HG03469 (cell line): ENCODE results near the gene SLC6A19.
"Not testable (repeated sequence)": the region's sequence is repeated elsewhere in the genome, so short reads cannot be mapped to it uniquely, and the experiment has no call there.

Experiments used
- ATAC-seq: cut with Tn5 transposase; IDR thresholded peaks from one replicate; pipeline ENCODE4 v1.9.1; 2021; ENCODE audit warnings: mild to moderate bottlenecking, moderate library complexity, moderate number of reproducible peaks; ENCODE audit not compliant: unreplicated experiment

SLC6A19 gene

DNA sequence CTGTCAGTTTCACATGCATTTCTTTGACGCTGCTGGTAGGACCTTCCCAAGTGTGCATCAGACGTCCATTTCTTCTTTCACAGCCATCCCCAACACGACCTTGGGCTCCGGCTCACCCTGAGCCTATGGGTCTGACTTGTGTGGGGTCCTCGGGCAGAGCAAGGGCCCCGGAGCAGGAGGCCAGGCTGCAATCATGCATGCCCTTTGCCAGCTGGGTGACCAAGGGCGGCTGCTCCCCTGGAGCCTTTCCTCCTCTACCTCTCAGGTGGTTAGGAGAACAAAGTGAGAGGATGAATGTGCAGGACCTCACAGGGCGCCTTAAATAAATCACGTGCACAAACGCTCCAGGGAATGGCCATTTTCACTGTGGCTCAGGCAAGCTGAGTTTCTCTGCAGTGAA lies 60.2 kb downstream of the SLC6A19 start:
- ATAC-seq: no peak

DNA sequence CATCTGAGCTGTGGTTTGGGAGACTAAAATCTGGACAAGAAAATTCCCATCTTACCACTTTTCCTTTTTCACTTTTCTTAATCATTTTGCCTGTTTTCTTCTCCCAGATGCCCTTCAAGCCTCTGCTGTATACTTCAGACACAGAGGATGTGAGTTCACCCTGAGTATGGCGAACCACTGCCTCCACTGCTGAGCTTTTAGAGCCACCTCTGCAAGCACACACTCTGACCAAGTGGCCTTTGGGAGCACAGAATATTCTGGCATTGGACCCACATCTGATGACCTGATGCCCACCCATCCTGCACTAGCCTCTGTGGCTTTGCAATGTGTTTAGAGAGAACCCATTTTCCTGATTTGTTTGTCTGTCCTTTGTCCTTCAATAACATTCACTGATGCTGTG lies 61.0 kb downstream of the SLC6A19 start:
- no peak for ATAC-seq

DNA sequence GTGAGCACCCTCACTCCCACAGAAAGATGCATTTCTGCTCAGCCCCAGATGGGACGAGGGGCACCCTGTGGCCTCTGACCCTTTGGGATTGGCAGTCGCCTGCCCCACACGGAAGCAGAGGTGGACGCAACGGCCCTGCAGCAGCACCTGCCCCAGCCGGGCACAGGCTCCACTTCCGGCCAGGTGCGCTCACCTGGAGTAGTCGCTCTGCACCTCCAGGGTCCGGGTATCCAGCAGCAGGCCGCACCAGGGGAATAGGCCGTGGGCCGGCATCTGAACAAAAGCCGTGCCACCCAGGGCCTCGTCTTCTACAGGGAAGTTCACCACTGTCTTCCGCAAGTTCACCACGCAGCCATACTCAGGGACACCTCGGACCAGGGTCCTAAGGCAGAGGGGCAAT lies 62.8 kb downstream of the SLC6A19 start:
- no peak for ATAC-seq

DNA sequence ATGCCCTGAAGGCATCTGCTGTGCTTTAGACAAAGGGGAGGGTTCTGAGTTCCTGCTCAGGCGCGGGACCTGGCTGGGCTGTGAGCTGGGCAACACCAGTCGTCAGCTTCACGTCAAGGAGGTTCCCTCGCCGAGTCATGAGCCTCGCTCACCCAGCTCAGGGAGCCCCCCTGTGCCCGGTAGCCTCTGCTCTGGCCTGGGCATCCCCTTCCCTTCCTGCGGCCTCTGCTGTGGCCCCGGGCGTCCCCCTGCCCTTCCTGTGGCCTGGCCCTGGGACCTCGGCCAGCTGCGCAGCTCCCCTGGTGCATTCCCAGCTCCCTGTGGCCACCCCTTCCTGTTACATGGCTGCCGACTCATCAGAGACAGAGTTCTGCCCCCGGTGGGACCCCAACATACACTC lies 63.6 kb downstream of the SLC6A19 start:
- ATAC-seq: no peak

DNA sequence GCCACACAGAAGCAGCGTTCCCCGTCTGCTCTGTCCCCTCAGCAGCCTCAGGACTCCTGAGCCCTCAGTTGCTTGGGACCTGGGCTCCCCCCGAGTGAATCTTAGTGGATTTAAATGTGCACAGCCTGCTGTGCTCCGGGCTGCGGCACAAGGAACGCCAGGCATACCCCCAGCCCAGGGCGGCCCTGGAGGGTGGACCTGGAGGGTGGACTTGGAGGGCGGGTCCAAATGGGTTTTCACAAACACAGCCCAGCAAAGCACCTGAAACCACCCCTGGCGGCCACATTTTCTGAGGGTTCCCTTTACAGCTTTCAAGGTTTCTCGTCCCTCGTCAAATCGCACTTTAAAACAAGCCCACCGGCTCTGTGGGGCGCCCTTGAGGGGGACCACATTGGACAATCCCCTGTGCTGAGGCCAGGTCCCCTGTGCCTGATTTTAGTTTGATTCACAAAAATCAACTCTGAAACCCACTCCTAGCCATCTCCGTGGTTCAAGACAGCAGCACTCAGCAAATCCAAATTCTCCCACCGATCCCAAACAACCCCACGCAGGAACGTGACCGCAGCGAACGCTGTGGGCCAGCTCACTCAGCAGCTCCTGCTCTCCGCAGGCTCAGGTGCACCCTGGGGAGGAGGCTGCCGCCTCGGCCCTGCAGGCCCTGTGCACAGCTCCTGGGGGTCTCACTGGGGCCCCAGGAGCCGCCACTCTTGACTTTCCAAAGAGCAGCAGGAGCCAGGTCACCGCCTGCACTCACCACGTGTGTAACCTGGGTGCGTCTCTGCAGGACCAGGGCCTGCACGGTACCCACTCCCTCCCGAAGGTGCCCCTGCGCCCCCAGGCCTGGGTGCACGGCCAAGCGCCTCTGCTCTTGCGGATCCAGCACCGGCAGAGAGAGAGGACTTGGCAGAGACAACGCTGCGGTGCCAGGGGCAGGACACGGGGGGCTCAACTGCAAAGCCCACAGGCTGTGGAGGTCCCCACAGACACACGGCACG lies 64.4 kb downstream of the SLC6A19 start:
- ATAC-seq: no peak

DNA sequence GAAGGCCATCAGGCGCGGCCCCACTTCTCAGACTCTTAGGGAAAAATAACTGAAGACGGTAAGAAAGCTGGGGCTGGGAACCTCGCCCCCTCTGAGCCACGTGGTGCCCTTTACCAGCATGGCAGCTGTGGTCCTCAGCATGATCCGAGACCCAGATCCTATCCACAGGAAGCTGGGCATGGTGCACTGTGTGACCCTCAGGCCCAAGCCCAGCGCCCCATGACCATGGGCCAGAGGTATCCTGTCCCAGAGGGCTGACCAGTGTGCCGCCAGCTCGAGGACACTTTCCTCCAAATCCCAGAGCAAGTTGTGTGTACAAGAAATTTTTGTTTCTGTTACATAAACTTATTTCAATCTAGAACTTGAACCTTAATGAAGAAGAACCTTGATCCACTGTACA lies 65.4 kb downstream of the SLC6A19 start:
- ATAC-seq: no peak

DNA sequence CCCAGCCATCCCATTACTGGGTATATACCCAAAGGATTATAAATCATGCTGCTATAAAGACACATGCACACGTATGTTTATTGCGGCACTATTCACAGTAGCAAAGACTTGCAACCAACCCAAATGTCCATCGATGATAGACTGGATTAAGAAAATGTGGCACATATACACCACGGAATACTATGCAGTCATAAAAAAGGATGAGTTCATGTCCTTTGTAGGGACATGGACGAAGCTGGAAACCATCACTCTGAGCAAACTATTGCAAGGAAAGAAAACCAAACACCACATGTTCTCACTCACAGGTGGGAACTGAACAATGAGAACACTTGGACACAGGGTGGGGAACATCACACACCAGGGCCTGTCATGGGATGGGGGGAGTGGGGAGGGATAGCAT lies 66.1 kb downstream of the SLC6A19 start:
- not testable (repeated sequence) for ATAC-seq

DNA sequence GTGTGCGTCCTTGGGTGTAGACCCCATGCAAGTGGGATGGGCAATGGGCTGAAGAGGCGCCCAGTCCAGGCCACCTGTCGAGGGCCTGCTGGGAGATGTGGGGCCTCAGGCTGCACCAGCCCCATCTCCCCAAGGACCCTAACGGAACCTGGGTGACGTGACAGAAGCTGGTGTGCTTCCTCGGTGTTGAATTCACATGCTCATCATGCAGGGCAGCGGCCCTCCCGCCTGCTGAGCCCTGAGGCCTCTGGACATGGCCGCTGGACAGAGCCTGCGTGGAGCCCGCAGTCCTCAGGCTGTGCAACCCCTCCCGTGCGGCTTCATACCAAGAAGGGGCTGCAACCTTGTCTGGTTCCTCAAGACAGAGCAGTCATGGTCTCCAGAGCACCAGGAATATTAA lies 66.7 kb downstream of the SLC6A19 start:
- no peak for ATAC-seq

DNA sequence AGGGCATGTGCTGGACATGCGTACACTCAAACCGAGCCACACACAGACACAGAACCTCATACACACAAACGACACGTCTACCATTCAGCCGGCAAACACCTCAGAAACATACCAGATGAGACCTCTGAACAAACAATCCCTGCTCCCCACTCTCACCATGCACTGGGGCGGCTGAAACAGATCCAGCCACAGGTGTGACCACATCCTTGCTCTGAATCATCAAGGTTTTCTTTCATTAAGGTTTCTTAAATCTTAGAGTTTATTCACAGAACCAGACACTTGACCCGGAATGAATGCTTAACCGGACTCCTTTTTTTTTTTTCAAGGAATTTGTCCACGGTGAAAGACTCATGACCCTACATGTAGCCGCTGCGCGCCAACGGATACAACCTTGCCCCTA lies 67.3 kb downstream of the SLC6A19 start:
- ATAC-seq: no peak

DNA sequence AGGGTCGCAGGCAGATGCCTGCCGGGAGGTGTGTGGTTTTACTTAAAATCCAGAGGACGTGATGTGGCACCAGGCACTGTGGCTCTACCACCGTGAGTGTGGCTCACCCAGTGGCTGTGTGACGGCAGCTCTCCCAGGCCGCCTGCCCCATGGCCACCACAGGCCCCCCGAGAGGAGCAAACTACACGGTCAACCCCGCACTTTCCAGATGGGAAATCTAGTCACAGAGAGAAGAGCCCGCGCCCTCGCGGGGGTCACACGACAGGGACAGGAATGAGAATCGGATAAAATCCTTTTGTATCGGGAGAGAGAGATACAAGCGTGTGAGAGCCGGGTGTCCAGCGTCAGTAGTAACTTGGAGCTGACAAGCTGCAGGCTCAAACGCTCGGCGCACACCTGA lies 69.0 kb downstream of the SLC6A19 start:
- no peak for ATAC-seq

DNA sequence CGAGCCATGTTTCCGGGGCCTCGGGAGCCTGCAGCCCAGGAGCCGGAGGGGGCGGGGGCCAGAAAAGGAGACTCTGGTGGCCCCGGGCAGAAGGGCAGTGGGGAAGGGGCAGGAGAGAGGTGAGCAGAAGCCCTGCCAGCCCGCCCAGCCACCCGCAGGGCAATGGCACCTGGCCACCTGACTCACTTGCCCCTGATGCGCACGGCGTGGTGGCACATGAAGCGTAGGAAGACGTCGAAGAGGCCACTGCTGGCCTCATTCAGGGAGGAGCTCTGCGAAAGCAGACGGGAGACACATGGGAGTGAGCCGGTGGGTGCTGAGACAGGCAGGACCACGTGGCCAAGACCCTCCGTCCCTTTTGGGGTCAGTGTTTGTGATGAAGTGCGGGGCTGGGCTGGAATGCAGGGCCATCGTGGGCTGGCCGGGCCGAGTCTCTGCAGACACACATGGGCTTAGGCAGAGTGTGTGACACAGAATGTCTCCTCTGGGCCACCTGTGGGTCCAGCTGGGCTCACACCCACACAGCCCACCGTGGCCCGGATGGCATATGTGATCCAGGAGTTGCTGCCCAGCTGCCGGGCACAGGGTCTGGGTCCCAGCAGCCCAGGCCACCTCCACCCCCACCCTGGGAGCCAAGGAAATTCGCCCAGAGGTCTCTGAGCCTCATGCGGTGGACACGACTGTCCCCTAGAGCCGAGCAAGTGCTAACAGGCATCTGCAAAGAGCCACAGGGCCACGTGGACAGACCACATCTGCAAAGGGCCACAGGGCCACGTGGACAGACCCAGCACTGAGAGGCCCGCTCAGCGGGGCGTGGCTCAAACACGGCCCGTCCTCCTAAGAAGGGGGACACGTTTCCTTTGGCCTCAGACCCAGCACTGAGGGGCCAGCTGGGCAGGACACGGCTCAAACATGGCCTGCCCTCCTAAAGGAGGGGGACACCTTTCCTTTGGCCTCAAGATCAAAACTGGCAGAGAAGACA lies 69.8 kb downstream of the SLC6A19 start:
- no peak for ATAC-seq

DNA sequence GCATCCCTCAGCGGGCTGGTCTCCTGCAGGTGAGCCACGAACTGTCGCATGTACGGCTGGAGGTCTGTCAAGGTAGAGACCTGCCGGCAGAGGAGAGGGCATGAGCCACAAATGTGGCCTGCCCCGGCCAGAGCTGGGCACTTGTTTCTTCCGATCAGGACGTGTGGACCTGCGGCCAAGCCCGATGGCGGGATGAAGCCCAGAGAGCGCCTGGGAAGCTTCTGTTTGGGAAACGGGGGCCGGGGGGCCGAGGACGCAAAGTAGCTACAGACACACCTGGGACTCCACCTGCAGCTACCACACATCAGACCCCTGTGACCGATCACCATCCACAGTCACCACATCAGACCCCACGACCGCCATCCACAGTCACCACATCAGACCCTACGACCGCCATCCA lies 70.8 kb downstream of the SLC6A19 start:
- no peak for ATAC-seq

DNA sequence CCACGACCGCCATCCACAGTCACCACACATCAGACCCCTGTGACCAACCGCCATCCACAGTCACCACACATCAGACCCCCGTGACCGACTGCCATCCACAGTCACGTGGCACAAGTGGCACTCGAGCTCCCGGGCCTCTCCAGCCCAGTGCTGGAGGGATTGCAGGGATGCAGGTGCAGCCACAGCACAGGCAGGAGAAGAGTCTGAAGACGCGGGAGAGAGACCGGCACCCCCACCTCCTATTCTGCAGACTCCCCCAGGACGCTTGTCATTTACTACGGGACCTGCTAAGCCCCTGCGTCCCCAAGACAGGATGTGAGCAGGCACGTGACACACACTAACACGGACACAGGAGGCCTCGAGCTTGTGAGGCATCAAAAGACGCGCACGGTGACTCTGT lies 72.3 kb downstream of the SLC6A19 start:
- ATAC-seq: no peak

DNA sequence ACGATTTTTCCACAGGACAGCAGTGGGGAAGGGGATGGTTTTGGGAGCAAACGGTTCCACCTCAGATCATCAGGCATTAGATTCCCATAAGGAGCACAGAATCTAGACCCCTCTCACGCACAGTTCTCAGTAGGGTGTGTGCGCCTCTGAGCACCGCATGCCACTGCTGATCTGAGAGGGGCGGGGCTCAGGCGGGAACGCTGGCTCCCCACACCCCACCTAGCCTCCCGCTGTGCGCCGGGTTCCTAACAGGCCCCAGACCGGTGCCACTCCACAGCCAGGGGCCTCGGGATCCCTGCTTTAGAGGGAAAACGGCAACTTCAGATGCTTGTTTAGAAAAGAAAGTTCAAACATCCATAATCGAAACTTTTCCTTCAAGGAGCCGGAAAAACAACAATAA lies 73.1 kb downstream of the SLC6A19 start:
- no peak for ATAC-seq
